ENCODE results near the gene DHX32.

The DHX32 gene

DNA sequence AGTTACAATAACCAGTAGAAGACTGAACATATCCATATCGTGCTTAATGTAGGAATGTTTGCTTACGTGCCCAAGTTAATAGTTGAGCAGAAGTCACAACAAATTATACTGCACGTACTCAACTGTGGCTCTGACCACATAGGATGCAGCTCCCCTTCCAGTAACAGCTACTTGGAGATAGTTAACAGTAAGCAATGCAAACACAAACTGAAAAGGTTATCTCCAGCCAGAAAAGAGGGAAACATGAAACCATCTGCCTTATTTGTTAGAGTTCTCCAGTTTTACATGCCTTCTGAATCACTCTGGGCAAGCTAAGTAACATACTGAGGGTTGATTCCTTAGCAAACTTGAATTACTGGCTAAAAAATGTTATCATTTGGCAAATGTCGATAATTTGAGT is 9.8 kb downstream of the DHX32 start:
- TF ChIP-seq, protein P1, sequence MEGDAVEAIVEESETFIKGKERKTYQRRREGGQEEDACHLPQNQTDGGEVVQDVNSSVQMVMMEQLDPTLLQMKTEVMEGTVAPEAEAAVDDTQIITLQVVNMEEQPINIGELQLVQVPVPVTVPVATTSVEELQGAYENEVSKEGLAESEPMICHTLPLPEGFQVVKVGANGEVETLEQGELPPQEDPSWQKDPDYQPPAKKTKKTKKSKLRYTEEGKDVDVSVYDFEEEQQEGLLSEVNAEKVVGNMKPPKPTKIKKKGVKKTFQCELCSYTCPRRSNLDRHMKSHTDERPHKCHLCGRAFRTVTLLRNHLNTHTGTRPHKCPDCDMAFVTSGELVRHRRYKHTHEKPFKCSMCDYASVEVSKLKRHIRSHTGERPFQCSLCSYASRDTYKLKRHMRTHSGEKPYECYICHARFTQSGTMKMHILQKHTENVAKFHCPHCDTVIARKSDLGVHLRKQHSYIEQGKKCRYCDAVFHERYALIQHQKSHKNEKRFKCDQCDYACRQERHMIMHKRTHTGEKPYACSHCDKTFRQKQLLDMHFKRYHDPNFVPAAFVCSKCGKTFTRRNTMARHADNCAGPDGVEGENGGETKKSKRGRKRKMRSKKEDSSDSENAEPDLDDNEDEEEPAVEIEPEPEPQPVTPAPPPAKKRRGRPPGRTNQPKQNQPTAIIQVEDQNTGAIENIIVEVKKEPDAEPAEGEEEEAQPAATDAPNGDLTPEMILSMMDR (conservative IDR thresholded peaks at IDR 0.05; ENCODE audit: control insufficient read depth, insufficient read depth, low read depth, low read length) = no peak
- no peak for DNase-seq (ENCODE audit: low read depth)
- no peak overlapping the region for H3K4me3 ChIP-seq (ENCODE audit: control insufficient read depth, low read depth, low read length)

DNA sequence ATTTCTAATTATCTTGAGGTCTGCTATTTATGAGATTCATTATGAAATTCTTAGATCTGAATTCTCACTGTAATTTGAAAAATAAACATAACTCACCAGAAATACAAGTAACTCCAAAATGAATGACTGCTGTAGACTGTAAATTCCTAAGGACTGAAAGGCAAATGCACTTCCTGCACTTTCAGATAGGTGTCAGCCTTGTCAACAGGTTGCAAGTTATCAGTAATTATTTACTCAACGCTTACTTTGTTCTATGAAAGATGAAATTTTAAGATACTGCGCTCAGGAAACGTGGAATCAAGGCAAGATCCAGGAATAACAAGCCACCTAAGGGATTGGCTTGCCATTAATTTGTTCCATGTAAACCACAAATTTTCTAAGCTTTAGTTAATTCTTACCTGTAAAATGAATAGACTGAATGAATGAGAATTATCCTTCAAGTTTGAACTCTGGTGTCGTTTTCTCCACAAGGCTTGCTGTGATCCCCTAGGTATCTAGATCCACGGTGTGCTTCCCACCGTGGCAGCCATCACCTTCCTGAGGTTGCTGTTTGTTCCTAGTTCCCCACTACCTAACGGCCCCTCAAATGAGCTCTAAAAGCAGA is 12.6 kb downstream of the DHX32 start:
- H3K4me3 ChIP-seq (ENCODE audit: control insufficient read depth, low read depth, low read length) = no peak overlapping the region
- DNase-seq (ENCODE audit: low read depth) = peak; percentile 64
- TF ChIP-seq, protein P1 (conservative IDR thresholded peaks at IDR 0.05; ENCODE audit: control insufficient read depth, insufficient read depth, low read depth, low read length) = peak; percentile 83

- DNase-seq (ENCODE audit: low read depth) = no peak
These were observed 14.6 kb downstream of the DHX32 start for GRCh38 chr10:125866421-125867029.

DNA sequence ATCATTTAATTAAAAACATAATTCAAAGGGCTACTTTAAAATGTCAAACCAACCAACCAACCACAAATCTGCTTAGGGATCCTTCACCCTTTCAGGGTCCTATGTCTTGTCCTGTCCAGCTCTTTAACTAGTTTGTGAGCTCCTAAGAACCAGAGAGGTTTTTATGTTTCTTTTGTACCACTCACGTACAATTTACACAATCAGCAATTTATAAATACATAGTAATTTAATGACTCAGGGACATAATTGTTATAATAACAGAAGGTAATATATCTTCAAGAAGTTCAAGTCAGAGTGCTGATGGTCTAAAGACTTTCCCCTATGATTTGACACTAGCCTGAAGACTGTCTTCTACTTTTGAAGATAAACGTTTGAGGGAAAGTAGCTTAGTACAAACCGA is 16.0 kb downstream of the DHX32 start:
- TF ChIP-seq, protein P1 (conservative IDR thresholded peaks at IDR 0.05; ENCODE audit: control insufficient read depth, insufficient read depth, low read depth, low read length) = no peak
- H3K4me3 ChIP-seq (ENCODE audit: control insufficient read depth, low read depth, low read length) = no peak overlapping the region
- no peak for DNase-seq (ENCODE audit: low read depth)

More at GRCh38 chr10:125866421-125867029, 14.6 kb downstream of the DHX32 start:
- no peak overlapping the region for H3K4me3 ChIP-seq (ENCODE audit: control insufficient read depth, low read depth, low read length)
- TF ChIP-seq, protein P1 (conservative IDR thresholded peaks at IDR 0.05; ENCODE audit: control insufficient read depth, insufficient read depth, low read depth, low read length) = no peak

DNA sequence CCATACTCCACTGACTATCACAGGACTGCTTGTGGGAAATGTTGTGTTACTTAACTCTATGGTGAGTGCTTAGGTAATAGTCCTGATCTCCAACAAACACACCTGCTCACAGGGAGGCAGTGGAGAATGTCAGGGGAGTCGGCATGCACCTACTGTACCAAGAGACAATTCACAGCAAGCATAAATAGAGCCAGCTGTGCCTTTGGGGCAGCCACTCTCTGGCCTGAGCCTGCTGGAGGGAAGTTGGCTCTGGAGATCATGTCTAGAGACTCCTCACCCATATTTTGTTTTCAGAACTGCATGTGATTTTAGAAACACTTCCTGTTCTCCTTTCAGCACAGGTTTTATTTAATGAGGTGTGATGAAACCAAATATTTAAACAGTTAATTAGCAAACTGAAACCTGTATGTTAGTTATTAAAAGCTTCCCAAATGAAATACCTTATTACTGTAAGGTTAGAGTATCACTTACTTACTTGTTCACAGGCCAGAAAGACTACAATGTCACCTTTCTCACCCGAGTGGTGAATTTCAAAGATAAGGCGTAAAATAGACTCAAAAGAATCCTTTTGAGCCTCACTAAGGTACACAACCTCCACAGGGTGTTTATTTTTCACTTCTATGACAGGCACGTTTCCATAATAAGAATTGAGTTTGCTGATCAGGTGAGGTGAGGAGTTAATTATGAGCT is 21.8 kb downstream of the DHX32 start:
- no peak overlapping the region for H3K4me3 ChIP-seq (ENCODE audit: control insufficient read depth, low read depth, low read length)
- DNase-seq (ENCODE audit: low read depth) = no peak
- TF ChIP-seq, protein P1 (conservative IDR thresholded peaks at IDR 0.05; ENCODE audit: control insufficient read depth, insufficient read depth, low read depth, low read length) = no peak

DNA sequence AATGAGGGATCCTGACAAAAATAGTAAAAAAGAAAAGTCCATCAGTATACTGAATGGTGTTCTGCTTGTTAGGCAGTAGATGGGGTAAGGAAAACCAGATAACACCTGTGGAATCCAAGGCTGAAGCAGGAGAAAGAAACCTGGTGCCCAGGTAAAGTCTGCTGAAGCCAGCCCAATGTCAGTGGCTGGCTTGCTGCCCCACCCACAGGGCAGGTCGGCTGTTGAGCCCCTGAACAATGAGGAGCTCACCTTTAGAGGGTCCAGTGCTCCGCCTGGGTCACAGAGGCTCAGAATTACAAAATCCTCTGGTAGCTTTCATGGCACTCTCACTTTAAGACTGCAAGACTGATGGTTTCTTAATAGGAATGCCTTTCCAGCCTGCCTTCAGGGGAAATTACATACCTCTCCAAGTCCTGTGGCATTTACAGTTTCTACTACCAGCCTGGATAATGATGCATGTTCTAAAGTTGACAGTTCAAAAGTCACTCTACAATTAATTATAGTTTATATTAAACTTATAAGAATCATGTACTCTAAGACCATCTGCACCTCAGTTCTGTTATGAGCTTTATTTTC is 23.8 kb downstream of the DHX32 start:
- TF ChIP-seq, protein P1 (conservative IDR thresholded peaks at IDR 0.05; ENCODE audit: control insufficient read depth, insufficient read depth, low read depth, low read length) = no peak

More for the DNA sequence above, 23.8 kb downstream of the DHX32 start:
- H3K4me3 ChIP-seq (ENCODE audit: control insufficient read depth, low read depth, low read length) = no peak overlapping the region
- DNase-seq (ENCODE audit: low read depth) = no peak
